ENCODE results near the gene KDM2B.

GRCh38 chr12:121533394-121534090 lies 47.3 kb downstream of the KDM2B start:
- TF ChIP-seq CTCF (IDR thresholded peaks at IDR 0.05; ENCODE audit: poor library complexity, severe bottlenecking) = no peak
- no peak for TF ChIP-seq POLR2AphosphoS5 (IDR thresholded peaks at IDR 0.05)
